Neural cell (in vitro differentiated cells): ENCODE results near the gene NKX3-2. TPM values are rescaled to one million over a fixed set of nuclear protein-coding genes. Genes with fewer than 3 reads are reported as not detected.

ENCODE experiments used
- H2AFZ ChIP-seq: fragments of 200-600, 300-800 bp; sonication (generic), shearing (Covaris generic); 2 replicates; pipeline ENCODE4 v1.6.0; 2014; ENCODE audit warnings: low read depth, mild to moderate bottlenecking, antibody characterized with exemption, low read length, moderate library complexity
- H3F3A ChIP-seq: fragments of 200-600 bp; shearing (Covaris generic); 2 replicates; pipeline ENCODE4 v1.6.1; 2016; ENCODE audit warnings: mild to moderate bottlenecking, moderate library complexity, mixed read lengths, antibody characterized with exemption, low read length; ENCODE audit not compliant: insufficient read depth, poor library complexity, severe bottlenecking
- H3K27ac ChIP-seq: fragments of 200-600, 300-800 bp; sonication (generic), shearing (Covaris generic); 2 replicates; pipeline ENCODE4 v1.5.1; 2014; ENCODE audit warnings: mild to moderate bottlenecking, low read length, moderate library complexity
- H3K27me3 ChIP-seq: fragments of 300-800, 200-600 bp; sonication (generic), shearing (Covaris generic); 2 replicates; pipeline ENCODE4 v1.6.0; 2014; ENCODE audit warnings: mild to moderate bottlenecking, low read depth, low read length, moderate library complexity; ENCODE audit not compliant: insufficient read depth
- H3K36me3 ChIP-seq: fragments of 300-800, 200-600 bp; sonication (generic), shearing (Covaris generic); 2 replicates; pipeline ENCODE4 v1.5.1; 2014; ENCODE audit warnings: mild to moderate bottlenecking, antibody characterized with exemption, low read length, moderate library complexity; ENCODE audit not compliant: insufficient read depth
- H3K4me2 ChIP-seq: fragments of 300-800, 200-600 bp; sonication (generic), shearing (Covaris generic); 2 replicates; pipeline ENCODE4 v1.6.0; 2014; ENCODE audit warnings: mild to moderate bottlenecking, low read length
- H3K4me3 ChIP-seq: fragments of 300-800, 200-600 bp; sonication (generic), shearing (Covaris generic); 2 replicates; pipeline ENCODE4 v1.5.1; 2014; ENCODE audit warnings: mild to moderate bottlenecking, low read length, moderate library complexity
- H3K79me2 ChIP-seq: fragments of 200-600 bp; shearing (Covaris generic); replicated peaks from 2 replicates; pipeline ENCODE4 v1.6.0; 2014; ENCODE audit warnings: mild to moderate bottlenecking, low read length, moderate library complexity; ENCODE audit not compliant: insufficient read depth
- H3K9ac ChIP-seq: fragments of 300-800, 200-600 bp; sonication (generic), shearing (Covaris generic); 2 replicates; pipeline ENCODE4 v1.6.1; 2016; ENCODE audit warnings: mild to moderate bottlenecking, low read length, mixed read lengths
- H3K9me2 ChIP-seq: fragments of 200-600 bp; shearing (Covaris generic); 2 replicates; pipeline ENCODE4 v1.6.1; 2016; ENCODE audit warnings: mild to moderate bottlenecking, low read length, mixed read lengths; ENCODE audit not compliant: insufficient read depth
- H3K9me3 ChIP-seq: fragments of 200-600, 300-800 bp; sonication (generic), shearing (Covaris generic); 2 replicates; pipeline ENCODE4 v1.6.1; 2016; ENCODE audit warnings: mild to moderate bottlenecking, mixed run types, low read length, moderate library complexity, mixed read lengths
- H4K20me1 ChIP-seq: fragments of 200-600 bp; shearing (Covaris generic); 2 replicates; pipeline ENCODE4 v1.6.1; 2016; ENCODE audit warnings: mild to moderate bottlenecking, mixed run types; ENCODE audit not compliant: insufficient read depth
- EP300 ChIP-seq: fragments of 450-650 bp; conservative IDR thresholded peaks from 2 replicates; pipeline ENCODE4 v1.6.1; 2014; ENCODE audit warnings: antibody characterized with exemption, mild to moderate bottlenecking, moderate library complexity; ENCODE audit not compliant: poor library complexity, severe bottlenecking
- EZH2 ChIP-seq: fragments of 200-600, 300-800 bp; shearing (Covaris generic), sonication (generic); IDR thresholded peaks from 2 replicates; pipeline ENCODE4 v1.6.1; 2014; ENCODE audit warnings: antibody characterized with exemption, low read length, borderline replicate concordance, mild to moderate bottlenecking; ENCODE audit not compliant: insufficient read depth, poor library complexity, severe bottlenecking
- MXI1 ChIP-seq: fragments of 450-650 bp; conservative IDR thresholded peaks from 2 replicates; pipeline ENCODE4 v1.6.1; 2014; ENCODE audit warnings: antibody characterized with exemption, mild to moderate bottlenecking; ENCODE audit not compliant: poor library complexity, severe bottlenecking
- POLR2AphosphoS5 ChIP-seq: IDR thresholded peaks from 2 replicates; pipeline ENCODE4 v1.6.1; 2012
- RAD21 ChIP-seq: fragments of 450-650 bp; conservative IDR thresholded peaks from 2 replicates; pipeline ENCODE4 v1.6.1; 2014; ENCODE audit warnings: antibody characterized with exemption, mild to moderate bottlenecking, moderate library complexity
- SMC3 ChIP-seq: fragments of 450-650 bp; conservative IDR thresholded peaks from 2 replicates; pipeline ENCODE4 v1.6.1; 2014; ENCODE audit warnings: antibody characterized with exemption, mild to moderate bottlenecking, moderate library complexity; ENCODE audit not compliant: poor library complexity
- TAF1 ChIP-seq: IDR thresholded peaks from 2 replicates; pipeline ENCODE4 v1.6.1; 2012; ENCODE audit warnings: low read depth
- polyA plus RNA-seq: library from polyadenylated mRNA; depleted of rRNA; stranded (reverse); fragments of >200 nt; gene quantifications from 2 replicates; pipeline ENCODE4 v1.2.3, GENCODE V29; 2014
- TF ChIP-seq, protein P1 (sequence below): IDR thresholded peaks from 2 replicates; pipeline ENCODE4 v1.6.1; 2012; ENCODE audit warnings: borderline replicate concordance
- TF ChIP-seq, protein P2 (sequence below): fragments of 450-650 bp; IDR thresholded peaks from 2 replicates; pipeline ENCODE4 v1.5.1; 2014; ENCODE audit warnings: antibody characterized with exemption, mild to moderate bottlenecking, moderate library complexity; ENCODE audit not compliant: poor library complexity, severe bottlenecking

Gene NKX3-2
- polyA plus RNA-seq, 1 donor from 2014 or later = not detected

GRCh38 chr4:13516315-13516860 lies 27.9 kb downstream of the NKX3-2 start:
- H4K20me1 ChIP-seq = no peaks in the 10 kb centered on the region
- H3K4me3 ChIP-seq = no peak overlapping the region
- no peaks in the 10 kb centered on the region for H3K79me2 ChIP-seq
- H3K27ac ChIP-seq = no peak overlapping the region
- TF ChIP-seq TAF1 (no peak), POLR2AphosphoS5 (no peak), EP300 (no peak), RAD21 (no peak), EZH2 (no peak), SMC3 (no peak), MXI1 (no peak)
- TF ChIP-seq, protein P1, sequence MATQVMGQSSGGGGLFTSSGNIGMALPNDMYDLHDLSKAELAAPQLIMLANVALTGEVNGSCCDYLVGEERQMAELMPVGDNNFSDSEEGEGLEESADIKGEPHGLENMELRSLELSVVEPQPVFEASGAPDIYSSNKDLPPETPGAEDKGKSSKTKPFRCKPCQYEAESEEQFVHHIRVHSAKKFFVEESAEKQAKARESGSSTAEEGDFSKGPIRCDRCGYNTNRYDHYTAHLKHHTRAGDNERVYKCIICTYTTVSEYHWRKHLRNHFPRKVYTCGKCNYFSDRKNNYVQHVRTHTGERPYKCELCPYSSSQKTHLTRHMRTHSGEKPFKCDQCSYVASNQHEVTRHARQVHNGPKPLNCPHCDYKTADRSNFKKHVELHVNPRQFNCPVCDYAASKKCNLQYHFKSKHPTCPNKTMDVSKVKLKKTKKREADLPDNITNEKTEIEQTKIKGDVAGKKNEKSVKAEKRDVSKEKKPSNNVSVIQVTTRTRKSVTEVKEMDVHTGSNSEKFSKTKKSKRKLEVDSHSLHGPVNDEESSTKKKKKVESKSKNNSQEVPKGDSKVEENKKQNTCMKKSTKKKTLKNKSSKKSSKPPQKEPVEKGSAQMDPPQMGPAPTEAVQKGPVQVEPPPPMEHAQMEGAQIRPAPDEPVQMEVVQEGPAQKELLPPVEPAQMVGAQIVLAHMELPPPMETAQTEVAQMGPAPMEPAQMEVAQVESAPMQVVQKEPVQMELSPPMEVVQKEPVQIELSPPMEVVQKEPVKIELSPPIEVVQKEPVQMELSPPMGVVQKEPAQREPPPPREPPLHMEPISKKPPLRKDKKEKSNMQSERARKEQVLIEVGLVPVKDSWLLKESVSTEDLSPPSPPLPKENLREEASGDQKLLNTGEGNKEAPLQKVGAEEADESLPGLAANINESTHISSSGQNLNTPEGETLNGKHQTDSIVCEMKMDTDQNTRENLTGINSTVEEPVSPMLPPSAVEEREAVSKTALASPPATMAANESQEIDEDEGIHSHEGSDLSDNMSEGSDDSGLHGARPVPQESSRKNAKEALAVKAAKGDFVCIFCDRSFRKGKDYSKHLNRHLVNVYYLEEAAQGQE = no peak
- TF ChIP-seq, protein P2, sequence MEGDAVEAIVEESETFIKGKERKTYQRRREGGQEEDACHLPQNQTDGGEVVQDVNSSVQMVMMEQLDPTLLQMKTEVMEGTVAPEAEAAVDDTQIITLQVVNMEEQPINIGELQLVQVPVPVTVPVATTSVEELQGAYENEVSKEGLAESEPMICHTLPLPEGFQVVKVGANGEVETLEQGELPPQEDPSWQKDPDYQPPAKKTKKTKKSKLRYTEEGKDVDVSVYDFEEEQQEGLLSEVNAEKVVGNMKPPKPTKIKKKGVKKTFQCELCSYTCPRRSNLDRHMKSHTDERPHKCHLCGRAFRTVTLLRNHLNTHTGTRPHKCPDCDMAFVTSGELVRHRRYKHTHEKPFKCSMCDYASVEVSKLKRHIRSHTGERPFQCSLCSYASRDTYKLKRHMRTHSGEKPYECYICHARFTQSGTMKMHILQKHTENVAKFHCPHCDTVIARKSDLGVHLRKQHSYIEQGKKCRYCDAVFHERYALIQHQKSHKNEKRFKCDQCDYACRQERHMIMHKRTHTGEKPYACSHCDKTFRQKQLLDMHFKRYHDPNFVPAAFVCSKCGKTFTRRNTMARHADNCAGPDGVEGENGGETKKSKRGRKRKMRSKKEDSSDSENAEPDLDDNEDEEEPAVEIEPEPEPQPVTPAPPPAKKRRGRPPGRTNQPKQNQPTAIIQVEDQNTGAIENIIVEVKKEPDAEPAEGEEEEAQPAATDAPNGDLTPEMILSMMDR = no peak
- peaks cover 5% of the 10 kb centered on the region for H3F3A ChIP-seq
- no peaks in the 10 kb centered on the region for H3K9me2 ChIP-seq
- no peaks in the 10 kb centered on the region for H3K36me3 ChIP-seq
- peaks cover 58% of the 10 kb centered on the region for H3K27me3 ChIP-seq
- no peak overlapping the region for H2AFZ ChIP-seq
- H3K9ac ChIP-seq = no peak overlapping the region
- no peak overlapping the region for H3K4me2 ChIP-seq
- H3K9me3 ChIP-seq = no peaks in the 10 kb centered on the region

DNA sequence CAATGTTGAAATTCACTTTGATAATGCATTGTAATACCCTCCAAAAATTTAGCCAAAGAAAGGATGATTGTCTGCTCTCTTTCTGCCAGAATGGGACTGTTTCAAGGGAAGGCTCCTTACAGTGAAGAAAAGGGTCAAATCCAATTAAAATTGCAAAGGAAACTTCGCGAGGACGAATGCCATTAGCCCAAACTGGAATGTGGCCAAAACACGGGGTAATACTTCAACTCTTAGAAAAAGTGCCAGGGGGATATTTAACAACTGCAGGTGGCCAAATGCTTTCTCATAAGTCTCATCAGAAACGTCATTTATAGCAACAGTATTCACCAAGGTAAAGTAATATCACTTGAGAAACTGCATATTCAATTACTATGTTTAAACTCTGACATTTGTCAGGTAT lies 29.0 kb downstream of the NKX3-2 start:
- no peaks in the 10 kb centered on the region for H3K9me3 ChIP-seq
- no peaks in the 10 kb centered on the region for H3K79me2 ChIP-seq
- no peak overlapping the region for H3K4me2 ChIP-seq
- no peak overlapping the region for H3K9ac ChIP-seq
- no peak overlapping the region for H3K27ac ChIP-seq
- peaks cover 46% of the 10 kb centered on the region for H3K27me3 ChIP-seq
- H4K20me1 ChIP-seq = no peaks in the 10 kb centered on the region
- H3F3A ChIP-seq = peaks cover 5% of the 10 kb centered on the region
- no peak for TF ChIP-seq EZH2
- no peak for TF ChIP-seq RAD21
- TF ChIP-seq POLR2AphosphoS5 = no peak
- no peak for TF ChIP-seq EP300
- TF ChIP-seq, protein P2 = no peak
- no peak for TF ChIP-seq SMC3
- TF ChIP-seq TAF1 = no peak
- TF ChIP-seq MXI1 = no peak
- TF ChIP-seq, protein P1 = no peak
- H2AFZ ChIP-seq = no peak overlapping the region
- no peaks in the 10 kb centered on the region for H3K9me2 ChIP-seq
- H3K4me3 ChIP-seq = no peak overlapping the region
- no peaks in the 10 kb centered on the region for H3K36me3 ChIP-seq
